K562 treated with DMSO at 1 percent for 12 hours (cell line): ENCODE measurements around the gene SRRM4. TPM values are rescaled to one million over a fixed set of nuclear protein-coding genes. Genes with fewer than 3 reads are reported as not detected.

Experiments
- total RNA-seq: library from RNA; unstranded; fragments of 300-600 nt; gene quantifications from 2 replicates; pipeline ENCODE4 v1.2.3, GENCODE V29; 2022; ENCODE audit not compliant: insufficient read depth

SRRM4 gene, protein sequence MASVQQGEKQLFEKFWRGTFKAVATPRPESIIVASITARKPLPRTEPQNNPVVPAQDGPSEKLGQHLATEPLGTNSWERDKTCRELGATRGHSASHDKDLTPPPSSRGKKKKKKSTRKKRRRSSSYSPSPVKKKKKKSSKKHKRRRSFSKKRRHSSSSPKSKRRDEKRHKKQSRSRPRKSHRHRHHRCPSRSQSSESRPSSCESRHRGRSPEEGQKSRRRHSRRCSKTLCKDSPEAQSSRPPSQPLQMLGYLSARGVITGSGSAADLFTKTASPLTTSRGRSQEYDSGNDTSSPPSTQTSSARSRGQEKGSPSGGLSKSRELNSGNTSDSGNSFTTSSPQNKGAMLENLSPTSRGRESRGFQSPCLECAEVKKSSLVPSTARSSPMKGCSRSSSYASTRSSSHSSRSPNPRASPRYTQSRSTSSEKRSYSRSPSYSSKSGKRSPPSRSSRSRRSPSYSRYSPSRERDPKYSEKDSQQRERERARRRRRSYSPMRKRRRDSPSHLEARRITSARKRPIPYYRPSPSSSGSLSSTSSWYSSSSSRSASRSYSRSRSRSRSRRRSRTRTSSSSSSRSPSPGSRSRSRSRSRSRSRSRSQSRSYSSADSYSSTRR
- 0.09 TPM in 1 of 2 replicates, not detected in the other for total RNA-seq

DNA sequence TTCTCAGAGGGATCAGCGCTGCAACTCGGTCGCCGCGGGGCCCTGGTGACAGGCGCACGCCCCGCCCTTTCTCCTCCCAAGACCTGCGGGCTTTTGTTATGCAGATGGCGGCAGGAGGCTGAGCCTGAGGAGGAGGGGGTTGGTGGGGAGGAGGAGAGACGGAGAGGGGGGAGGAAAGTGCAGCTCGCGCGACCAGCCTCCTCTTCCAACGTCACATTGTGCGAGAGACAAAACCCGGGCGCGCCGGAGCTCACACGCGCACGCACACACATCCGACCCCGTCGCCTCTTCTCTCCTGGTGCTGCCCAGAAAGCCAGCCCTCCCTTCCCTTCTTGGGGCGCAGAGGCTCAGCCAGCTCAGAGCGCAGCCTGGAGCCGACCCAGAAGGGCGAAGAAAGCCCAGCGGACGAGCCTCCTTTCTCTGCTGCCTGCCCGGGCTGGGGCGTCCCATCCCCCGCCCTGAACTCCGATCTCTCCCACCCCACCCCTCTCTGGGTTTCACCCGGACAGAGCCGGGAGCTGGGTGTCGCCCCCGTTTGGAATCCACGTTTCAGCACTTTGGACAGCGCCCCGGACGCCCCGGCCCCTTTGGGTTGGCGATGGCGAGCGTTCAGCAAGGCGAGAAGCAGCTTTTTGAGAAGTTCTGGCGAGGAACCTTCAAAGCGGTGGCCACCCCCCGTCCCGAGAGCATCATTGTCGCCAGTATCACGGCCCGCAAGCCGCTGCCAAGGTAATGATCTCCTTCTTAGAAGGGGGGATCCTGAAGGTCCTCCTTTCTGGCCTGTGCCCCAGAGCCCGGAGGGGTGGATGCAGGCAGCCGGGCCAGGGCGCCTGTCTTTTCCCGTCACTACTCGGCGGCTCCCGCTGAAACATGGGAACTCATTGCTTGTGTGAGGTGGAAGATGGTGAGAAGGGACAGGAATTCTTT, at the start of gene SRRM4:
TSS of gene SRRM4 (plus strand) at position 257 of the 927 bp plus-strand sequence. CDS start at position 599, 342 bp downstream.

DNA sequence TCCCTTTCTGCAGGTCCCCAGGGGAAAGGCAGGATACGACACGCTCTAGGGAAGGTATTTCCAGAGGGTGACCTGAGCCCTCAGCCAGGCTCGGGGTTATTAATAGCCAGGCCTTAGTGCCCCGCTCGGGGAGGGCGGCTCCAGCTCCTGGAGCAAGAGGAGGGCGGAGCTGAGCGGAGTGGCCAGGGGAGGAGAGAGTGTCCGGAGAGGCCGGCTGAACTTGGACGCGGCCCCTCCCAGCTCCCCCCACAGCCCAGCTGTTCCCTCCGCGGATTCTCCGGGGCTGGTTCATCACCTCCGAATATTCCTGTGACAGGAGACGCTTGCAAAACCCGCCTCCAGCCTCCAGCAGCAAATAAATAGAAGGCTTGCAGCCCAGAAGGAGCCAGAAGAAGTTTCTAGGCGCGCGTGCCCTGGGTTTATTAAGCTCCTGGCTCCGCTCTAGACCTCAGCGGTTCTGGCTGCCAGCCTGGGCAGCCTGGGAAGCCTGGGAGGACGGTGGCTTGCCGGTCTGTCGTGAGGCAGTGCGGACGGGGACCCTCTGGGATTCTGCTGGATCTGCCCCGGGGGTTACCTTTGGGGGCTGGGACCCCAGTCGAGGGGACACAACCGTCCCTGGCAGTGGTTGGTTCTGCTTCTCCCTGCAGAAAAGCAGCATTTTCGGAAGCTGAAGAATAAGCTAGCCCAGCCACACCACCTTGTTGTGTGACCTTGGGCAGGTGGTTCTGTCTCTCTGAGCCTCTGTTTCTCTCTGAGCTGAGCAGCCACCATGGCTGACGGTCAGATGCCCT, 197.4 kb downstream of the SRRM4 start, which contains the start of gene HSPB8:
TSS of gene HSPB8 (plus strand) at position 388 of the 791 bp plus-strand sequence. CDS start at position 770, 382 bp downstream.

Other genes starting within 250 kb of the SRRM4 start
- gene HSPB8, start 197.4 kb downstream of the SRRM4 start, total RNA-seq, result not detected in 2 replicates